Measurements from ENCODE around the gene NNMT.

The NNMT gene

GRCh38 chr11:114282488-114282887 is 13.7 kb upstream of the NNMT start:
- no peak for DNase-seq (ENCODE audit: low read depth in 1 of 2, low spot score in 1 of 2)

GRCh38 chr11:114283422-114283821 is 12.8 kb upstream of the NNMT start:
- DNase-seq (ENCODE audit: low read depth in 1 of 2, low spot score in 1 of 2): no peak

DNA sequence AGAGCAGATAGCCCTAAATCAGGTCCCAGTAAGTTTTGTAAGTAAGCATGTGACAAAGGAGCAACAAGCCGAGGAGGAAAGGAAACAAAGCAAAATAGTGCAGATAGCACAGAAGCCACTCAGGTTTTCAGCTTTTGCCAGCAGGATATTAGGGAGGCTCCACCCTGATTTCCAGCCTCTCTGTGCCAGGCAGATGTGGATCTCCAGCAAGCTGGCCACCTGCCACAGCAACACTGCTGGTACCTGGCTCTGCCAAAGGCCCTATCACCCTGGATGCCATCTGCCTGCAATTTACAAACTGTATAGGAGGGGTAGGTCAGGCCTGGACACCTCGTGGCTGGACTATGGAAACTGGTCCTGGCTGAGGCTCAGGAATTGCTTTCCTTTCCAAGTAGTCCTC is 12.2 kb upstream of the NNMT start:
- DNase-seq (ENCODE audit: low read depth in 1 of 2, low spot score in 1 of 2): no peak

DNA sequence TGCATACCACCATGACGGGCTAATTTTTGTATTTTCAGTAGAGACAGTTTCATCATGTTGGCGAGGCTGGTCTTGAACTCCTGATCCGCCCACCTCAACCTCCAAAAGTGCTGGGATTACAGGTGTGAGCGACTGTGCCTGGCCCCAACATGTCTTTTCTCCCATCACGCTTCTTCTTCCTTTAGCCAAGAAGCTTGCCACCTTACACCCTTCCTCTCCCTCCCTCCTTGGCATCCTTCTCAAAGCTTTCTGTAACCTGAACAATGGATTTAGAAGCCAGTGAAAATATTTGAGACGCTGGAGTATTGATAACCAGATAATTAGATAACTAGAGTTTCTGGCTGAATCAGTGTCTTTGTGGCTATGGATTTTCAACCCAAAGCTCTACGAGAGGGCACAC is 11.3 kb upstream of the NNMT start:
- DNase-seq (ENCODE audit: low read depth in 1 of 2, low spot score in 1 of 2): no peak

- no peak for DNase-seq (ENCODE audit: low read depth in 1 of 2, low spot score in 1 of 2)
Measured at GRCh38 chr11:114285599-114285998, 10.6 kb upstream of the NNMT start.

- DNase-seq (ENCODE audit: low read depth in 1 of 2, low spot score in 1 of 2): no peak
Measured at GRCh38 chr11:114286229-114286628, 10.0 kb upstream of the NNMT start.

DNA sequence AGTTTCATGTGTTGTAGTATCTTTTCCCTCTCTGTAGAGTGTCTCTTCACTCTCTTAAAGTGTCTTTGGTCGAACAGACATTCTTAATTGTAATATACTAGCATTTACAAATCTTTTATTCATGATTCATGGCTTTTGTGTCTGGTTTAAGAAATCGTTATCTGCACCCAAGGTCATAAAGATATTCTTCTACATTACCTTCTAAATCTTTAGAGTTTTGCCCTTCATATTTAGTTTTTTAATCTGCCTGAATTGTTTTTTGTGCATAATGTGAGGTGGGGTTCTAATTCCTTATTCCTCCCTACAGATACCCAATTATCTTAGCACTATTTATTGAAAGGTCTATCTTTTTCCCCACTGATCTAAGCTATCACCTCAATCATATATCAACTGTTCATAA is 9.0 kb upstream of the NNMT start:
- DNase-seq (ENCODE audit: low read depth in 1 of 2, low spot score in 1 of 2): no peak

- no peak for DNase-seq (ENCODE audit: low read depth in 1 of 2, low spot score in 1 of 2)
Measured at GRCh38 chr11:114288136-114288535, 8.1 kb upstream of the NNMT start.

DNA sequence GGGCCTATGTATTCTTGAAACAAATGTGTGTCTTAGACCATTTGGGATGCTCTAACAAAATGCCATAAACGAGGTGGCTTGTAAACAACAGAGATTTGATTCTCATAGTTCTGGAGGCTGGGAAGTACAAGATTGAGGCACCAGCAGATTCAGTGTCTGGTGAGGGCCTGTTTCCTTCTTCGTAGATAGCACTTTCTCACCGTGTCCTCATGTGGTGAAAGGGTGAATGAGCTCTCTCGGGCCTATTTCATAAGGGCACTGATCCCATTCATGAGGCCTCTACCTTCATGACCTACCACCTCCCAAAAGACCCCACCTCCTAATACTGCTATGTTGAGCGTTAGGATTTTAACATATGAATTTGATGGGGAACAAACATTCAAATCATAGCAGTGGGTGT is 6.4 kb upstream of the NNMT start:
- DNase-seq (ENCODE audit: low read depth in 1 of 2, low spot score in 1 of 2): no peak

- DNase-seq (ENCODE audit: low read depth in 1 of 2, low spot score in 1 of 2): no peak
Measured at GRCh38 chr11:114290503-114291235, 5.5 kb upstream of the NNMT start.

GRCh38 chr11:114291381-114291780 is 4.8 kb upstream of the NNMT start:
- DNase-seq (ENCODE audit: low read depth in 1 of 2, low spot score in 1 of 2): no peak

DNA sequence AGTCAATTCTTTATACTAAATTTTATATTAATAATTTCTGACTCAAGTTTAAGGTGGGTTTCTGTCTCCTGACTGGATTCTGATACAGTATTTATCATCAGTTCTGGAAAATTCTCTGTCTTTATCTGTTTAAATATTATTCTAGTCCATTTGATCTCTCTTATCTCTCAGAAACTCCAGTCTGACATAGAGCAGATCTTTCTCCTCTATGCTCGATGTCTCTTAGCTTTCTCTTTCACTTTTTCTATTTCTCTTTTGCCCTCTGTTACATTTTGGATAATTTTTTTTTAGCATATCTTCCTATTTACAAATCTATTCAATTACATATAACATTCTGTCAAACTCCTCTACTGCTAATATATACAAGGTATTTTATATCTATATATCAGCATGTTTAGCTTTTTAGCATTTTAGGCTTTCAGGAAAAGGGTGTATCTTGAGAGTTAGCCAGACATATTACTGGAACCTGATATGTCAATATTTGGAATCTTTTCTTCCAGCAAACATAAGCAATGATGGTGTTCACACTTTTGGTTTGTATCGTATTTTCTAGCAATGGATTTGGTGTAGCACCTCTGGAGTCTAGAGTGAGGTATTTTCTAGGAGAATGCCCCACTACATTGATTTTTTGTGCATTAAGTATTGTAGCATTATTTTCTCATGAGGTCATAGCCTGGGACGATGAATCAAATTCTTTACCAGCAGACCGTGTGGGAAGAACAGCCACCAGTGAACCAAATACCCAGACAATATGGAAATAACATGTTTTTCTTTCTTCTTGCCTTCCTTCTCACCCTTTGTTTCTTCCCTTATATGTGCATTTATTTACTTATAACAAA is 4.1 kb upstream of the NNMT start:
- DNase-seq (ENCODE audit: low read depth in 1 of 2, low spot score in 1 of 2): no peak

DNA sequence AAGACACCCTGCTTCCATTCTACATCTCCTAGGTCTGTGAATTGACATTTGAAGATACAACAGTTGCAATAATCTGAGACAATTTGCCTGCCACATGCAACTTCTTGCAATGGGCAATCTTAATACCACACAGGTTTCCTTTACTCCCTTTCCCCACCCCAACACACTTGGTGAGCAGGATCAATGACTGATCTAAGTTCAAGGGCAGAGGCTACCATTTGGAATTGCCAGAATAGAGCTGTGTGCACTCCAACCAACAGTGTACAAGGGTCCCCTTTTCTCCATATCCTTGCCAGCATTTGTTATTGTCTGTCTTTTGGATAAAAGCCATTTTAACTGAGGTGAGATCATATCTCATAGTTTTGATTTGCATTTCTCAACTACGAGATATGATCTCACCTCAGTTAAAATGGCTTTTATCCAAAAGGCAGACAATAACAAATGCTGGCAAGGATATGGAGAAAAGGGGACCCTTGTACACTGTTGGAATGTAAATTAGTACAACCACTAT is 2.9 kb upstream of the NNMT start:
- no peak for DNase-seq (ENCODE audit: low read depth in 1 of 2, low spot score in 1 of 2)

DNA sequence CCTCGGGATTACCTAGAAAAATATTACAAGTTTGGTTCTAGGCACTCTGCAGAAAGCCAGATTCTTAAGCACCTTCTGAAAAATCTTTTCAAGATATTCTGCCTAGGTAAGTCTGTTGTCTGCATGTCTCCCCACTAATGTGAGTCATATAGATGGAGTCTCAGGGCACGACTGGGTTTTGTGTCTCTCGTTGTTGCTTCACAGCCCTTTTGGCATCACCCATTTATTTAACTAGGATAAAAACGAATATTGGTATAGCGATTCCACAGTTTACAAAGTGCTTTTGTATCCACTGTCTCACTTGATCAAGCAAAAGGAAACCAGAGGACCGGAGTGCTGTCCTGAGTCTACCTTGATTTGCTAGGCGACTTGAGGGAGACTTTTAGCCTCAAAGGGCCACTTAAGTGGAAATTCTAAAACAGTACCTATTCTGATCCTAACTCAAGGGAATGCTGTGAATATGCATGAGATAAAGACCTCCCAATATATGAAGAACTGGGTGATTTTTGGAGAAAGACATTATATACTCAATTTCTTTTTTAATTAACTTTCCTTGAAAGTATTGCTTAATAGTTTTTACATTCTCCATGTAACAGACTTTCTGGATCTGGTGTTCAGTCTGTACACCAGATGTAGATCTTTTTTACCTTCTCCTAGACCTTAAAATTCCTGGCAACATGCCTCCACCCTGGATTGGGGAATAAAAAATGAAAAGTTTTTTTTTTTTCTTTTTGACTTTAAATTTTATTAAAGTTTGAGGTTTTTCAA is 590 bp downstream of the NNMT start:
- no peak for DNase-seq (ENCODE audit: low read depth in 1 of 2, low spot score in 1 of 2)

GRCh38 chr11:114297806-114298709 is 1.9 kb downstream of the NNMT start:
- DNase-seq (ENCODE audit: low read depth in 1 of 2, low spot score in 1 of 2): no peak

- DNase-seq (ENCODE audit: low read depth in 1 of 2, low spot score in 1 of 2): no peak
Measured at GRCh38 chr11:114298710-114299109, 2.5 kb downstream of the NNMT start.

- DNase-seq (ENCODE audit: low read depth in 1 of 2, low spot score in 1 of 2): no peak
Measured at GRCh38 chr11:114301088-114301487, 4.9 kb downstream of the NNMT start.

- DNase-seq (ENCODE audit: low read depth in 1 of 2, low spot score in 1 of 2): no peak
Measured at GRCh38 chr11:114301927-114302326, 5.7 kb downstream of the NNMT start.

- DNase-seq (ENCODE audit: low read depth in 1 of 2, low spot score in 1 of 2): no peak
Measured at GRCh38 chr11:114302663-114303062, 6.5 kb downstream of the NNMT start.

DNA sequence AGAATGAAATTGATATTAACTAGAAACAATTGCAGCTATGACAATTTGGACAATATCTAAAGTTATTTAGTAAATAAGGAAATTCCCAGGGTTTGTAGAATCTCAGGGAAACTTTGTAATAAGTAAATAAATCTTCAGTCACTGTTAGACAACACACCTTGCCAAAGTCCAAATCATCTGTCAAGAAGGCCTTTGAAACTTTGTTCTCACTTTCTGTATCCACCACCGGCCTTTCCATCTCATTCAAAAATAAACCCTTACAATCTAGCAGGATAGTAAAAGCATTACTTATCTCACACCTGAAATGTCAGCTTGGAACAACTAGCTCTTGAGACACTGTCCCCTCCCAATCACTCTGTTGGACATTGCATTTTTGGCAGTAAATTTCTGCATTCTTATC is 7.9 kb downstream of the NNMT start:
- DNase-seq (ENCODE audit: low read depth in 1 of 2, low spot score in 1 of 2): no peak

- DNase-seq (ENCODE audit: low read depth in 1 of 2, low spot score in 1 of 2): no peak
Measured at GRCh38 chr11:114304969-114305368, 8.8 kb downstream of the NNMT start.
